HG02943 (cell line): Measurements from ENCODE around the gene FKBP1A.

Source experiments
- ATAC-seq: cut with Tn5 transposase; IDR thresholded peaks from one replicate; pipeline ENCODE4 v1.9.1; 2021; ENCODE audit warnings: mild to moderate bottlenecking, low read depth, moderate library complexity; ENCODE audit not compliant: unreplicated experiment

FKBP1A gene

GRCh38 chr20:1322511-1323245 lies 70.2 kb downstream of the FKBP1A start:
- ATAC-seq = no peak

- no peak for ATAC-seq
Observed at GRCh38 chr20:1321654-1321939, 71.3 kb downstream of the FKBP1A start.

- ATAC-seq = no peak
Observed at GRCh38 chr20:1320902-1321653, 71.8 kb downstream of the FKBP1A start.

GRCh38 chr20:1320016-1320415 lies 72.8 kb downstream of the FKBP1A start:
- ATAC-seq = no peak

GRCh38 chr20:1319462-1319861 lies 73.4 kb downstream of the FKBP1A start:
- ATAC-seq = no peak

GRCh38 chr20:1319051-1319450 lies 73.8 kb downstream of the FKBP1A start:
- ATAC-seq = no peak
